GM11168 (cell line): ENCODE results near the gene PKMYT1.
"Not testable (repeated sequence)": the region's sequence is repeated elsewhere in the genome, so short reads cannot be mapped to it uniquely, and the experiment has no call there.

ENCODE experiments used
- in situ Hi-C: fragments of 300-500 bp; cut with MboI; formaldehyde crosslinking; loops from one replicate; pipeline ENCODE4 v1.12.0; 2022; ENCODE audit warnings: low sequenced_read_pairs; ENCODE audit not compliant: unreplicated experiment

Gene PKMYT1

GRCh38 chr16:2942045-2942444 lies 38.2 kb downstream of the PKMYT1 start:
- in situ Hi-C loops: no loop called here

DNA sequence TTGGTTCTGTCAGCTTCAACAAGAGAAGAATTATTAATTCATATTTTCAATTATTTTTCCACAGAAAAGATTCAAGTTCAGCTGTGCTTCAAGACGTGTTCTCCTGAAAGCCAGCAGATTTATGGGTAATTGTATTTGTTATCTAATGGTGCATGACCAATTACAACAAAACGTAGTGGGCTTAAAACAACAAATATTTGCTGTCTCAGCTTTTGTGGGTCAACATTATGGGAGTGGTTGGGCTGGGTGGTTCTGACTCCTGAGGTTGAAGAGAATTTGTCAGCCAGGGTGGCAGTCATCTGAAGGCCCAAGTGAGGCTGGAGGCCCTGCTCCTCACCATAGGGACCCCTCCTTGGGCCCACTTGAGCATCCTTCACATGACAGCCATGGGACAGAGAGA lies 40.3 kb downstream of the PKMYT1 start:
- in situ Hi-C loops: no loop called here

DNA sequence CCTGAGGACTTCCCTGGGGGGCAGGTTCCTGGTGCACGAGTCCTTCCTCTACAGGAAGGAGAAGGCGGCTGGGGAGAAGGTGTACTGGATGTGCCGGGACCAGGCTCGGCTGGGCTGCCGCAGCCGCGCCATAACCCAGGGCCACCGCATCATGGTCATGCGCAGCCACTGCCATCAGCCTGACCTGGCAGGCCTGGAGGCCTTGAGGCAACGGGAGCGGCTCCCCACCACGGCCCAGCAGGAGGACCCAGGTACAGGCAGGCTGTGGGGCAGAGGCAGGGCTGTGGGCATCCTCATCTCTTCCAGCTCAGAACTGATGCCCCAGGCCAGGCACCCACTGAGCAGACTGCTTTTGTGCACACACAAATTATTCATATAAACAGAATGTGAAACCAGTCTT lies 42.0 kb downstream of the PKMYT1 start:
- in situ Hi-C loops: no loop called here

DNA sequence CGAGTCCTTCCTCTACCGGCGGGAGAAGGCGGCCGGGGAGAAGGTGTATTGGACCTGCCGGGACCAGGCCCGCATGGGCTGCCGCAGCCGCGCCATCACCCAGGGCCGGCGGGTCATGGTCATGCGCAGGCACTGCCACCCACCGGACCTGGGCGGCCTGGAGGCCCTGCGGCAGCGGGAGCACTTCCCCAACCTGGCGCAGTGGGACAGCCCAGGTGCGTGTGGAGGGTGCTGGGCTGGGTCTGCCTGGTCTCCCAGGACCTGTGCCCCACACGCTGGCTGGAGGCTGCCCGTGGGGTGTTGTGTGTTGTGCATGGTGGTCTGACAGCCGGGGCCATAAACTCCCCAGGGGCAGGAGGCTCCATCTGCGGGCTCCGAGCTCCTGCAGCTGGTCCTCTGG lies 43.1 kb downstream of the PKMYT1 start:
- in situ Hi-C loops: no loop called here

- in situ Hi-C loops: no loop called here
Measured at GRCh38 chr16:2936436-2937011, 43.7 kb downstream of the PKMYT1 start.

GRCh38 chr16:2934450-2934849 lies 45.8 kb downstream of the PKMYT1 start:
- in situ Hi-C loops: no loop called here

- in situ Hi-C loops: no loop called here
Measured at GRCh38 chr16:2933701-2934100, 46.5 kb downstream of the PKMYT1 start.

GRCh38 chr16:2933136-2933535 lies 47.1 kb downstream of the PKMYT1 start:
- in situ Hi-C loops: no loop called here

DNA sequence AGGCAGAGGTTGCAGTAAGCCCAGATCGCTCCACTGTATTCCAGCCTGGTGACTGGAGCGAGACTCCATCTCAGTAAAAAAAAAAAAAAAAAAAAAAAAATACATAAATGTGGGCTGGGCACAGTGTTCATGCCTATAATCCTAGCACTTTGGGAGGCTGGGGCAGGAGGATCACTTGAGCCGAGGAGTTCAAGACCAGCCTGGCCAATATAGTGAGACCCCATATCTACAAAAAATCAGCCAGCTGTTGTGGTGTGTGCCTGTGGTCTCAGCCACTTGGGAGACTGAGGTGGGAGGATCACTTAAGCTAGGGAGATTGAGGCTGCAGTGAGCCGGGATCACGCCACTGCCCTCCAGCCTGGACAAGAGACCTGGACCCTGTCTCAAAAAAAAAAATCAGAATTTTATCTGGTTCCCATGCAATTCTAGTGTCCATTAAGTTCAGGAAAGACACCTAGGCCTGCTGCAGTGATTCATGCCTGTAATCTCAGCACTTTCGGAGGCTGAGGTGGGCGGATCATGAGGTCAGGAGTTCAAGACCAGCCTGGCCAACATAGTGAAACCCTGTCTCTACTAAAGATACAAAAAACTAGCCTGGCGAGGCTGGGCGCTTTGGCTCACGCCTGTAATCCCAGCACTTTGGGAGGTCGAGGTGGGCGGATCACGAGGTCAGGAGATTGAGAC lies 48.9 kb downstream of the PKMYT1 start:
- in situ Hi-C loops: not testable (repeated sequence)

DNA sequence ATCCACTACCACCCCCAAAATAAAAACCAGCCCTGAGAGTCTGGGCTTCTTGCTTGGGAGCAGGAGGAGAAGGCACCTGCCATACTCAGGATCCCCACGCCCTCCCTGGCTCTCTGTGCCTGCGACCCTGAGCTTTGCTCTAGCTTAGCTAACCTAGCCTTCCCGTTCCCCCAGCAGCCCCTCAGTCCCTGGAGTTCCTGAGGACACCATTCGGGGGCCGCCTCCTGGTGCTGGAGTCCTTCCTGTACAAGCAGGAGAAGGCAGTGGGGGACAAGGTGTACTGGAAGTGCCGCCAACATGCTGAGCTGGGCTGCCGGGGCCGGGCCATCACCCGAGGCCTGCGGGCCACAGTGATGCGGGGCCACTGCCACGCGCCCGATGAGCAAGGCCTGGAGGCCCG lies 50.0 kb downstream of the PKMYT1 start:
- in situ Hi-C loops: no loop called here

- in situ Hi-C loops: no loop called here
Measured at GRCh38 chr16:2929693-2930092, 50.6 kb downstream of the PKMYT1 start.

GRCh38 chr16:2928796-2929195 lies 51.5 kb downstream of the PKMYT1 start:
- in situ Hi-C loops: no loop called here

DNA sequence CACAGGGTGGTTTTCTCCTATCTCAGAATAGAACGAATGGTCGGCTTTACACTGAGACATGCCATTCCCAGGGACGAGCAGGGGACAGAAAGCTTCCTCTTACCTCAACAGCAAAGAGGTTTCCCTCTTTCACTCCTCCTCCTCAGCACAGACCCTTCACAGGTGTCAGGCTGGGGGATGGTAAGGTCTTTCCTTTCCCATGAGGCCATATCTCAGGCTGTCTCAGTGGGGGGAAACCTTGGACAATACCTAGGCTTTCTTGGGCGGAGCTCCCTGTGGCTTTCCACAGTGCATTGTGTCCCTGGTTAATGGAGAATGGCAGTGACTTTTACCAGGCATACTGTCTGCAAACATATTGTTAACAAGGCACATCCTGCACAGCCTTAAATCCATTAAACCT lies 52.1 kb downstream of the PKMYT1 start:
- in situ Hi-C loops: not testable (repeated sequence)

- in situ Hi-C loops: no loop called here
Measured at GRCh38 chr16:2927010-2927646, 53.1 kb downstream of the PKMYT1 start.

GRCh38 chr16:2926650-2926999 lies 53.6 kb downstream of the PKMYT1 start:
- in situ Hi-C loops: no loop called here

GRCh38 chr16:2925951-2926649 lies 54.1 kb downstream of the PKMYT1 start:
- in situ Hi-C loops: no loop called here

GRCh38 chr16:2924901-2925755 lies 55.1 kb downstream of the PKMYT1 start:
- in situ Hi-C loops: loop anchor here (5.0 kb wide), 1 partner anchor 48 kb away; no protein-coding TSS in a partner anchor

DNA sequence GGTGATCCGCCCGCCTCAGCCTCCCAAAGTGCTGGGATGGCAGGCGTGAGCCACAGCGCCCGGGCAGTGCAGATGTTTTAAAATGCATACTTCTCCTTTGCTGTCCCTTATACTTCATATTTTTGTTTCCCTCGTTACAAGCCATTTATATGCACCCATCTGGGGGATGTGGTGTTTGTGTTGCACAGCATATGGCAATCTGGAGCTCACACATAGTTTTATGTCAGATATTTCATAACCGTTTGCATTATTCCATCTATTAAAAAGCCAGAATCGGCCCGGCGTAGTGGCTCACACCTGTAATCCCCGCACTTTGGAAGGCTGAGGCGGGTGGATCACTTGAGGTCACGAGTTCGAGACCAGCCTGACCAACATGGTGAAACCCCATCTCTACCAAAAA lies 56.8 kb downstream of the PKMYT1 start:
- in situ Hi-C loops: loop anchor here (5.0 kb wide), 1 partner anchor 46 kb away; no protein-coding TSS in a partner anchor
